Esophagus squamous epithelium (tissue), 5 donors: ENCODE measurements around the gene NAGS. TPM values are rescaled to one million over a fixed set of nuclear protein-coding genes. Genes with fewer than 3 reads are reported as not detected.
"Not testable (repeated sequence)": the region's sequence is repeated elsewhere in the genome, so short reads cannot be mapped to it uniquely, and the experiment has no call there.

Source experiments
- DNase-seq: peaks from one replicate; lab custom pipeline; 2025; lab: John Stamatoyannopoulos, UW
- H3K27ac ChIP-seq, 4 donors: fragments of 200-600 bp; sonication (generic); one replicate each; pipeline ENCODE4 v1.5.1; 2016 to 2019; ENCODE audit warnings: mild to moderate bottlenecking in 1 of 4
- H3K27me3 ChIP-seq, 4 donors: fragments of 200-600 bp; sonication (generic); 1 replicate in 3 of 4; 2 replicates in 1 of 4; pipeline versions ENCODE4 v1.5.1 to v1.6.0; 2017 to 2021; ENCODE audit warnings: antibody characterized with exemption in 1 of 4
- H3K36me3 ChIP-seq, 3 donors: fragments of 200-600 bp; sonication (generic); one replicate each; pipeline ENCODE4 v1.5.1; 2016 to 2019
- H3K4me1 ChIP-seq, 3 donors: fragments of 200-600 bp; sonication (generic); one replicate each; pipeline ENCODE4 v1.5.1; 2017 to 2019
- H3K4me3 ChIP-seq, 4 donors: fragments of 200-600 bp; sonication (generic); 1 replicate in 3 of 4; 2 replicates in 1 of 4; pipeline ENCODE4 v1.5.1; 2016 to 2019; ENCODE audit warnings: mild to moderate bottlenecking in 2 of 4, moderate library complexity in 1 of 4
- H3K9me3 ChIP-seq, 3 donors: fragments of 200-600 bp; sonication (generic); one replicate each; pipeline ENCODE4 v1.5.1; 2016 to 2019
- CTCF ChIP-seq, 6 experiments: fragments of 450-650 bp in 4 of 6; fragments of 200-600 bp in 2 of 6; sonication (generic) in 2 of 6; IDR thresholded peaks; one replicate each; pipeline ENCODE4 v1.5.1; 2016 to 2019; ENCODE audit warnings: antibody characterized with exemption in 6 of 6, mild to moderate bottlenecking in 4 of 6, moderate library complexity in 4 of 6
- POLR2A ChIP-seq, 4 donors: fragments of 450-650 bp; IDR thresholded peaks; one replicate each; pipeline ENCODE4 v1.6.1; 2017; ENCODE audit warnings: antibody characterized with exemption in 4 of 4, mild to moderate bottlenecking in 4 of 4, moderate library complexity in 3 of 4
- WGBS, 2 donors: methylation state at CpG; one replicate each; pipeline ENCODE4 v1.1.5; 2018; 5-methylcytosine and 5-hydroxymethylcytosine counted together
- intact Hi-C: fragments of 100-400 bp; cut with DNase I; formaldehyde crosslinking; loops from one replicate; pipeline ENCODE4 v1.15.0; 2022
- total RNA-seq, 4 donors: library from RNA; depleted of rRNA; stranded (reverse); fragments of >200 nt; gene quantifications; one replicate each; pipeline ENCODE4 v1.1.0, GENCODE V29; 2016
- donor health status: DM: yes; HTN: yes; CAD: no.

Gene NAGS
- total RNA-seq, 4 donors from 2014 or later = 0.64 to 2.7 (median 2.1) TPM

GRCh38 chr17:43992641-43993040, 11.8 kb upstream of the NAGS start:
- DNase-seq = no peak
- Histone ChIP-seq H3K4me3 (no peak overlapping the region), H3K4me1 (peaks cover 0 to 12% (median 6%) of the 10 kb centered on the region in 3 donors), H3K27me3 (peaks cover 0 to 15% (median 4%) of the 10 kb centered on the region in 4 donors), H3K9me3 (no peaks in the 10 kb centered on the region), H3K36me3 (no peaks in the 10 kb centered on the region), H3K27ac (no peak overlapping the region)
- intact Hi-C loops = loop anchor here (10.0 kb wide), 1 partner anchor 48 kb away; the partner anchor contains the start of gene PPY
- WGBS, 2 donors = 87 to 94% methylated on average over 11 to 14 of the region's 14 CpGs
- no peak for TF ChIP-seq CTCF (IDR thresholded peaks at IDR 0.05)
- no peak for TF ChIP-seq POLR2A (IDR thresholded peaks at IDR 0.05)

DNA sequence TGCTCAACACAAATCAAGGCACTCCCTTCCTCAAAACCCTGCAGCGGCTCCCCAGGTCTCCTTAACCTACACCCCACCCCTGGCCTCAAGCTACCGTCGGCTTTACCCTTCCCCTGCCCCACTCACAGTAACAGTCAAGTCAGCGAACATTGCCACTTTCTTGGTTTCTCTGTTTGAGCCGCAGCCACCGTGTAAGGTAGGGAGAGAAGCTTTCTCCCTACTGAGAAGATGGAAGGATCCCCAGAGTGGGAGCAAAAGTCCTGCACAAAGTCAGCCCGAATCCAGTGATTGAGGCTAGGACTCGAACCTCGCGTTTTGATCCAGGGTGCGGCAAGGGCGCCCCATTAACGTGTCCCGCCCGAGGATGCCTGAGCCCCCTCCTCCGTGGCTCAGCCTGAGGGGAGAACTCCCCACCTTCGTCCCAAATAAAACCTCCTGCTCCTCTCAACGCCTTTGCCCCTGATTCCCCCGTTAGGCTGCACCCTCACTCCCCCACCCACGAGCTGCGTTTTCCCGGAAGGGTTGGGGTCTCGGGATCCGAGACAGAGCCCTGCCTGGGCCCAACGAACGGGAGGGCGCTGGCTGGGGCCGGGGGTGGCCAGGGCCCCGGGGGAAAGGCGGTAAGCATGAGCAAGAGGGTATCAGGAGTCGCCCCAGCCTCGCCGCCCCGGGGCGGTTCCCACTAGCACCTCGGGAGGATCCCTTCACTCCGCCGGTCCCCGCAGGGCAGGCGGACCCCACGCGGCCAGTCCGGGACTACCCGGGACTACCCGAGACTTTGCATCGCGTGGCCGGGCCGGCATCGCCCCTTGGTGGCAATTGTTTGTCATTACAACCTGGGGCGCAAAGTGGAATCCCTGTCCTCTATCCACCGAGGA, 9.9 kb upstream of the NAGS start:
- WGBS, 2 donors = 15 to 24% methylated on average over 6 to 26 of the region's 52 CpGs
- Histone ChIP-seq H3K27me3 (peaks cover 0 to 7% (median 3%) of the 10 kb centered on the region in 4 donors), H3K4me1 (peaks cover 0 to 12% (median 6%) of the 10 kb centered on the region in 3 donors), H3K27ac (no peak overlapping the region), H3K36me3 (no peaks in the 10 kb centered on the region), H3K9me3 (no peaks in the 10 kb centered on the region), H3K4me3 (peak overlapping the region in 3 of 4 donors; percentile 11 to 59 (median 22))
- DNase-seq = no peak
- TF ChIP-seq POLR2A (IDR thresholded peaks at IDR 0.05) (no peak), CTCF (IDR thresholded peaks at IDR 0.05) (peak; percentile 71 to 88 (median 82))
- intact Hi-C loops = loop anchor here (10.0 kb wide), 1 partner anchor 50 kb away; the partner anchor contains the start of gene PPY

DNA sequence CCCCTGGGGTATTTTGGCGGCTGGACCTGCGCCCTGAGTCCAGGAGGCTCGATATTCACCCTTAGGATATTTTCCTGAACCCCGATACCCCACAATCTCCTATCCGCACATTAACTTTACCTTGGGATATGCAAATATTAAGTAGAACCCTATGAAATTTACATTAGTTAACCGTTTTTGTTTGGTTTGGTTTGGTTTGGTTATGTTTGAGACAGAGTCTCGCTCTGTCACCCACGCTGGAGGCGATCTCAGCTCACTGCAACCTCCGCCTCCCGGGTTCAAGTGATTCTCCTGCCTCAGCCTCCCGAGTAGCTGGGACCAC, 9.3 kb upstream of the NAGS start:
- peaks cover 0 to 7% (median 3%) of the 10 kb centered on the region in 4 donors for H3K27me3 ChIP-seq
- H3K4me1 ChIP-seq = peaks cover 0 to 12% (median 6%) of the 10 kb centered on the region in 3 donors
- H3K36me3 ChIP-seq = no peaks in the 10 kb centered on the region
- intact Hi-C loops = loop anchor here (10.0 kb wide), 1 partner anchor 50 kb away; the partner anchor contains the start of gene PPY
- H3K27ac ChIP-seq = no peak overlapping the region
- TF ChIP-seq CTCF (IDR thresholded peaks at IDR 0.05) (peak in 1 of 6 experiments; percentile 2), POLR2A (IDR thresholded peaks at IDR 0.05) (no peak)
- DNase-seq = no peak
- peak overlapping the region in 3 of 4 donors; percentile 11 to 59 (median 22) for H3K4me3 ChIP-seq
- 15 to 19% methylated on average over 11 to 12 of the region's 12 CpGs for WGBS, 2 donors
- H3K9me3 ChIP-seq = no peaks in the 10 kb centered on the region

DNA sequence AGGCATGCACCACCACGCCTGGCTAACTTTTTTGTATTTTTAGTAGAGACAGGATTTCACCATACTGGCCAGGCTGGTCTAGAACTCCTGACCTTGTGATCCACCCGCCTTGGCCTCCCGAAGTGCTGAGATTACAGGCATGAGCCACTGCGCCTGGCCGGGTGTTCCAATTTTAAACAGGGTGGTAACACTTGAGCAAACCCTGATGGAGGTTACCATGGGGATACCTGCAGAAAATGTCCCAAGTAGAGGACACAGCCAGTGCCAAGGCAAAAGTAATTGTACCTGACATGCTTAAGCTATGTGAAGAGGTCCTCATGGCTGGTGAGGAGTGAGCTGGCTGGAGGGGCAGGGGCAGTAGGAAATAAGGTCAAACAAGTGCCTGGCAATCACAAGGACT, 7.2 kb upstream of the NAGS start:
- intact Hi-C loops = loop anchor here (10.0 kb wide), 1 partner anchor 52 kb away; the partner anchor contains the start of gene PPY
- H3K27ac ChIP-seq, H3K27me3 ChIP-seq, H3K4me3 ChIP-seq, DNase-seq, H3K9me3 ChIP-seq, H3K36me3 ChIP-seq: not testable (repeated sequence)
- 76 to 90% methylated on average over 4 of the region's 5 CpGs for WGBS, 2 donors
- peaks cover 0 to 12% (median 6%) of the 10 kb centered on the region in 3 donors for H3K4me1 ChIP-seq

DNA sequence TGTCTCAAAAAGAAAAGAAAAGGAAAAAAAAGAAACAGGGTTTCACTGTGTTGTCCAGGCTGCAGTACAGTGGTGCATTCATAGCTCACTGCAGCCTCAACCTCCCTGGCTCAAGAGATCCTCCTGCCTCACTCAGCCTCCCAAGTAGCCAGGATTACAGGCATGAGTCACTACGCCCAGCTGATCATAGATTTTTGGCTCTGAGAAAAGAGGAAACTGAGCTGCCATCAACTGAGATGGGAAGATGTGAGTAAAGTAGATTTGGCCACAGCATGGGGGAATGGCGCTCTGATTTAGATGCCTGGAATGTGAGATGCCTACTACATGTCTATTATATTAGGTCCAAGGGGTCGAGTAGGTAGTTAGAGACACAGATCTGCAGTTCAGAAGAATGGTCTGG, 5.9 kb upstream of the NAGS start:
- Histone ChIP-seq H3K27ac (no peak overlapping the region), H3K9me3 (no peaks in the 10 kb centered on the region), H3K36me3 (no peaks in the 10 kb centered on the region), H3K27me3 (peaks cover 0 to 9% (median 4%) of the 10 kb centered on the region in 4 donors), H3K4me1 (peaks cover 0 to 22% (median 10%) of the 10 kb centered on the region in 3 donors), H3K4me3 (no peak overlapping the region)
- DNase-seq = no peak
- no peak for TF ChIP-seq CTCF (IDR thresholded peaks at IDR 0.05)
- TF ChIP-seq POLR2A (IDR thresholded peaks at IDR 0.05) = no peak
- intact Hi-C loops = loop anchor here (10.0 kb wide), 1 partner anchor 54 kb away; the partner anchor contains the start of gene PPY
- WGBS, 2 donors = 44 to 77% methylated on average over 2 to 3 of the region's 3 CpGs
